CD4-positive, alpha-beta T cell treated with Interleukin-4 for 4 hours (primary cell): ENCODE measurements around the gene SON.
"Not testable (repeated sequence)": the region's sequence is repeated elsewhere in the genome, so short reads cannot be mapped to it uniquely, and the experiment has no call there.

ENCODE experiments used
- DNase-seq: peaks from one replicate; pipeline ENCODE4 v3.0.0-alpha.2; 2020

SON gene

GRCh38 chr21:33572350-33572749 is 29.5 kb downstream of the SON start:
- DNase-seq = no peak

GRCh38 chr21:33576741-33577141 is 33.9 kb downstream of the SON start:
- not testable (repeated sequence) for DNase-seq

GRCh38 chr21:33578214-33578613 is 35.4 kb downstream of the SON start:
- DNase-seq = no peak

- no peak for DNase-seq
These were observed 36.2 kb downstream of the SON start for GRCh38 chr21:33578959-33579542.

- no peak for DNase-seq
These were observed 41.6 kb downstream of the SON start for GRCh38 chr21:33584455-33584854.

GRCh38 chr21:33586927-33587326 is 44.1 kb downstream of the SON start:
- DNase-seq = no peak

- peak; percentile 13 for DNase-seq
These were observed 45.1 kb downstream of the SON start for GRCh38 chr21:33587792-33588484.

- peak; percentile 78 for DNase-seq
These were observed 45.9 kb downstream of the SON start, which contains the start of gene DONSON for GRCh38 chr21:33588485-33589335. TSS of gene DONSON (minus strand) at chr21:33588684. CDS start at chr21:33588641, 43 bp downstream.

GRCh38 chr21:33598051-33598450 is 55.2 kb downstream of the SON start:
- DNase-seq = no peak

GRCh38 chr21:33608559-33608958 is 65.7 kb downstream of the SON start:
- no peak for DNase-seq

- no peak for DNase-seq
These were observed 68.3 kb downstream of the SON start for GRCh38 chr21:33611006-33611744.

GRCh38 chr21:33617565-33617964 is 74.7 kb downstream of the SON start:
- DNase-seq = not testable (repeated sequence)

GRCh38 chr21:33618407-33618806 is 75.6 kb downstream of the SON start:
- DNase-seq = no peak

- DNase-seq = no peak
These were observed 76.9 kb downstream of the SON start for GRCh38 chr21:33619726-33620125.

- no peak for DNase-seq
These were observed 79.4 kb downstream of the SON start for GRCh38 chr21:33622253-33622652.

- not testable (repeated sequence) for DNase-seq
These were observed 83.3 kb downstream of the SON start for GRCh38 chr21:33626151-33626550.
